ENCODE results near the gene BTBD10. TPM values are rescaled to one million over a fixed set of nuclear protein-coding genes. Genes with fewer than 3 reads are reported as not detected.
A peak's percentile ranks its signal among the peaks of the same experiment; 100 is the strongest.

The BTBD10 gene
- total and polyA plus RNA-seq, 2 experiments from 2014 or later: 20.2 to 30.1 TPM

DNA sequence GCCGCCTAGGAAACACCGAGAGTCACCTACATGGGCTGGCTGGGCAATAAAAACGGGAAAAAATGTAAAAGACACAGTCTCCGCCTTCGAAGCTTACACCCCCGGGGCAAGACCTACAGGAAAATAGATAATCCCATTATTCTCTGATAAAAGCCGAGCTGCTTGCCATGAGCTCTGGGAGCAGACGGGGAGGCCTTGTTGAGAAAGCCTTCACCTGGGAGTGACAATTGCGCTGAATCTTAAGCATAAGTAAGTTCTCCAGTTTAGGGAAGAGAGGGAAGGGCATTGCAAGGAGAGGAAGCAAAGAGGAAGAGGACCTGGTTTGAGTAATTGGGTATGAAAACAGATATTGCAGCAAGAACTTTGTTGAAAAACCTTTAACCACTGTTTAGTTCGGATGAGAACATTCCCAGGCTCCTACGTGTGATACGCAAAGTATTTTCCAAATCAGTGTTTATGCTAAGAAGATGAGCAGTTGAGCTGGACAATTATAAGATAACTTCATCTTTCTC lies 813 bp upstream of the BTBD10 start (continued):
- TF ChIP-seq, protein P1, sequence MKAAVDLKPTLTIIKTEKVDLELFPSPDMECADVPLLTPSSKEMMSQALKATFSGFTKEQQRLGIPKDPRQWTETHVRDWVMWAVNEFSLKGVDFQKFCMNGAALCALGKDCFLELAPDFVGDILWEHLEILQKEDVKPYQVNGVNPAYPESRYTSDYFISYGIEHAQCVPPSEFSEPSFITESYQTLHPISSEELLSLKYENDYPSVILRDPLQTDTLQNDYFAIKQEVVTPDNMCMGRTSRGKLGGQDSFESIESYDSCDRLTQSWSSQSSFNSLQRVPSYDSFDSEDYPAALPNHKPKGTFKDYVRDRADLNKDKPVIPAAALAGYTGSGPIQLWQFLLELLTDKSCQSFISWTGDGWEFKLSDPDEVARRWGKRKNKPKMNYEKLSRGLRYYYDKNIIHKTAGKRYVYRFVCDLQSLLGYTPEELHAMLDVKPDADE (IDR thresholded peaks at IDR 0.05): no peak
- TF ChIP-seq EZH2phosphoT487 (IDR thresholded peaks at IDR 0.05; ENCODE audit: unreplicated experiment): no peak

DNA sequence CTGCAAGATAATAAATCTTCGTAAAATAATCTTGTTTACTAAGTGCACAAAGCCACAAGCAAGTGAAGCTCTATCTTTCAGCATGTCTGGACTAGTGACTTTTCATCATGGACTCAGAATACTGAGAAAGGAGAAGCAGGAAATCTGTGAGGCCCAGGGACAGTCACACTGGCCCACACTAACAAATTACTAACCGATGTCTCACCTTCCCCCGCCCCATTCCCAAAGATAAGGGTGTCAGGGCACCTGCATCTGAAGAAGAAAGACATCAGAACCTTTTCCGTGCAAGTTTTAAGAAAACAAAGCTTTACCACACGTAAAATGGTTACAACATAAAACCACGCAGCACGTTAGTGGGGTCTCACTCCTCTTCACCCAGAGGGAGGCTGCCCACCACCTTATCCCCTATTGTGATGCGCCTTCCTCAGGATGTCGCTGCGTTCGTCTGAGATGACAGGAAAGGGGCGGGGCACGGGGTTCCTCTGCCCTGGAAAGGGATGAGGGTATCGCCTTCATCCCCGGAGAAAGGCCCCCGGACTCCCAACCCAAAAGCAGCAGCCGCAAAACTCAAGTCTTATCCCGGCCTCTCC lies 616 bp downstream of the BTBD10 start:
- Histone ChIP-seq H3K36me3 (ENCODE audit: insufficient read depth) (no peaks in the 10 kb centered on the region), H3K4me1 (ENCODE audit: insufficient read depth) (peaks cover 18% of the 10 kb centered on the region; the same call in 1 of the 2 replicates), H4K20me1 (replicated peaks; ENCODE audit: insufficient read depth) (0 out of 2 replicates have a peak, but pooled peaks cover 4% of the 10 kb centered on the region), H3K27me3 (ENCODE audit: insufficient read depth) (no peaks in the 10 kb centered on the region), H2AFZ (peak overlapping the region; percentile 86), H3K4me3 (peak overlapping the region; percentile 88), H3K27ac (ENCODE audit: low read depth) (0 out of 2 replicates have a peak overlapping the region, but pooled peaks have one; percentile 78), H3F3A (replicated peaks; ENCODE audit: low read depth) (no peaks in the 10 kb centered on the region), H3K4me2 (peak overlapping the region; percentile 82), H3K9me2 (ENCODE audit: insufficient read depth) (no peaks in the 10 kb centered on the region), H3K79me2 (replicated peaks; ENCODE audit: insufficient read depth) (peaks cover 47% of the 10 kb centered on the region)
- Mint-ChIP-seq H3K9me3 (no peaks in the 10 kb centered on the region; the same call in 2 of the 3 replicates), H3K4me1 (peaks cover 23% of the 10 kb centered on the region), H3K36me3 (ENCODE audit: low read depth) (no peaks in the 10 kb centered on the region), H3K4me3 (peak overlapping the region; percentile 98), H3K27ac (peak overlapping the region; percentile 95), H3K27me3 (ENCODE audit: insufficient read depth, low read depth, poor library complexity) (peaks cover 13% of the 10 kb centered on the region)
- ATAC-seq (peak; percentile 80), DNase-seq (ENCODE audit: low spot score) (peak; percentile 86)
- TF ChIP-seq, protein P2, sequence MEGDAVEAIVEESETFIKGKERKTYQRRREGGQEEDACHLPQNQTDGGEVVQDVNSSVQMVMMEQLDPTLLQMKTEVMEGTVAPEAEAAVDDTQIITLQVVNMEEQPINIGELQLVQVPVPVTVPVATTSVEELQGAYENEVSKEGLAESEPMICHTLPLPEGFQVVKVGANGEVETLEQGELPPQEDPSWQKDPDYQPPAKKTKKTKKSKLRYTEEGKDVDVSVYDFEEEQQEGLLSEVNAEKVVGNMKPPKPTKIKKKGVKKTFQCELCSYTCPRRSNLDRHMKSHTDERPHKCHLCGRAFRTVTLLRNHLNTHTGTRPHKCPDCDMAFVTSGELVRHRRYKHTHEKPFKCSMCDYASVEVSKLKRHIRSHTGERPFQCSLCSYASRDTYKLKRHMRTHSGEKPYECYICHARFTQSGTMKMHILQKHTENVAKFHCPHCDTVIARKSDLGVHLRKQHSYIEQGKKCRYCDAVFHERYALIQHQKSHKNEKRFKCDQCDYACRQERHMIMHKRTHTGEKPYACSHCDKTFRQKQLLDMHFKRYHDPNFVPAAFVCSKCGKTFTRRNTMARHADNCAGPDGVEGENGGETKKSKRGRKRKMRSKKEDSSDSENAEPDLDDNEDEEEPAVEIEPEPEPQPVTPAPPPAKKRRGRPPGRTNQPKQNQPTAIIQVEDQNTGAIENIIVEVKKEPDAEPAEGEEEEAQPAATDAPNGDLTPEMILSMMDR (conservative IDR thresholded peaks at IDR 0.05; ENCODE audit: low read depth in 2 of 2): no peak; a peak in 1 of 4 replicates
- TF ChIP-seq EZH2phosphoT487 (IDR thresholded peaks at IDR 0.05; ENCODE audit: unreplicated experiment) (no peak), CREB1 (CRISPR knock-in tag; IDR thresholded peaks at IDR 0.05; ENCODE audit: low read depth) (no peak), ZNF114 (CRISPR knock-in tag; IDR thresholded peaks at IDR 0.05) (no peak), POLR2AphosphoS5 (IDR thresholded peaks at IDR 0.05; ENCODE audit: low read depth) (no peak), JUNB (IDR thresholded peaks at IDR 0.05; ENCODE audit: unreplicated experiment) (no peak)
- TF ChIP-seq, protein P3, sequence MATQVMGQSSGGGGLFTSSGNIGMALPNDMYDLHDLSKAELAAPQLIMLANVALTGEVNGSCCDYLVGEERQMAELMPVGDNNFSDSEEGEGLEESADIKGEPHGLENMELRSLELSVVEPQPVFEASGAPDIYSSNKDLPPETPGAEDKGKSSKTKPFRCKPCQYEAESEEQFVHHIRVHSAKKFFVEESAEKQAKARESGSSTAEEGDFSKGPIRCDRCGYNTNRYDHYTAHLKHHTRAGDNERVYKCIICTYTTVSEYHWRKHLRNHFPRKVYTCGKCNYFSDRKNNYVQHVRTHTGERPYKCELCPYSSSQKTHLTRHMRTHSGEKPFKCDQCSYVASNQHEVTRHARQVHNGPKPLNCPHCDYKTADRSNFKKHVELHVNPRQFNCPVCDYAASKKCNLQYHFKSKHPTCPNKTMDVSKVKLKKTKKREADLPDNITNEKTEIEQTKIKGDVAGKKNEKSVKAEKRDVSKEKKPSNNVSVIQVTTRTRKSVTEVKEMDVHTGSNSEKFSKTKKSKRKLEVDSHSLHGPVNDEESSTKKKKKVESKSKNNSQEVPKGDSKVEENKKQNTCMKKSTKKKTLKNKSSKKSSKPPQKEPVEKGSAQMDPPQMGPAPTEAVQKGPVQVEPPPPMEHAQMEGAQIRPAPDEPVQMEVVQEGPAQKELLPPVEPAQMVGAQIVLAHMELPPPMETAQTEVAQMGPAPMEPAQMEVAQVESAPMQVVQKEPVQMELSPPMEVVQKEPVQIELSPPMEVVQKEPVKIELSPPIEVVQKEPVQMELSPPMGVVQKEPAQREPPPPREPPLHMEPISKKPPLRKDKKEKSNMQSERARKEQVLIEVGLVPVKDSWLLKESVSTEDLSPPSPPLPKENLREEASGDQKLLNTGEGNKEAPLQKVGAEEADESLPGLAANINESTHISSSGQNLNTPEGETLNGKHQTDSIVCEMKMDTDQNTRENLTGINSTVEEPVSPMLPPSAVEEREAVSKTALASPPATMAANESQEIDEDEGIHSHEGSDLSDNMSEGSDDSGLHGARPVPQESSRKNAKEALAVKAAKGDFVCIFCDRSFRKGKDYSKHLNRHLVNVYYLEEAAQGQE (IDR thresholded peaks at IDR 0.05; ENCODE audit: unreplicated experiment): no peak
- TF ChIP-seq, protein P1 (IDR thresholded peaks at IDR 0.05): no peak
- TF ChIP-seq, protein P4, sequence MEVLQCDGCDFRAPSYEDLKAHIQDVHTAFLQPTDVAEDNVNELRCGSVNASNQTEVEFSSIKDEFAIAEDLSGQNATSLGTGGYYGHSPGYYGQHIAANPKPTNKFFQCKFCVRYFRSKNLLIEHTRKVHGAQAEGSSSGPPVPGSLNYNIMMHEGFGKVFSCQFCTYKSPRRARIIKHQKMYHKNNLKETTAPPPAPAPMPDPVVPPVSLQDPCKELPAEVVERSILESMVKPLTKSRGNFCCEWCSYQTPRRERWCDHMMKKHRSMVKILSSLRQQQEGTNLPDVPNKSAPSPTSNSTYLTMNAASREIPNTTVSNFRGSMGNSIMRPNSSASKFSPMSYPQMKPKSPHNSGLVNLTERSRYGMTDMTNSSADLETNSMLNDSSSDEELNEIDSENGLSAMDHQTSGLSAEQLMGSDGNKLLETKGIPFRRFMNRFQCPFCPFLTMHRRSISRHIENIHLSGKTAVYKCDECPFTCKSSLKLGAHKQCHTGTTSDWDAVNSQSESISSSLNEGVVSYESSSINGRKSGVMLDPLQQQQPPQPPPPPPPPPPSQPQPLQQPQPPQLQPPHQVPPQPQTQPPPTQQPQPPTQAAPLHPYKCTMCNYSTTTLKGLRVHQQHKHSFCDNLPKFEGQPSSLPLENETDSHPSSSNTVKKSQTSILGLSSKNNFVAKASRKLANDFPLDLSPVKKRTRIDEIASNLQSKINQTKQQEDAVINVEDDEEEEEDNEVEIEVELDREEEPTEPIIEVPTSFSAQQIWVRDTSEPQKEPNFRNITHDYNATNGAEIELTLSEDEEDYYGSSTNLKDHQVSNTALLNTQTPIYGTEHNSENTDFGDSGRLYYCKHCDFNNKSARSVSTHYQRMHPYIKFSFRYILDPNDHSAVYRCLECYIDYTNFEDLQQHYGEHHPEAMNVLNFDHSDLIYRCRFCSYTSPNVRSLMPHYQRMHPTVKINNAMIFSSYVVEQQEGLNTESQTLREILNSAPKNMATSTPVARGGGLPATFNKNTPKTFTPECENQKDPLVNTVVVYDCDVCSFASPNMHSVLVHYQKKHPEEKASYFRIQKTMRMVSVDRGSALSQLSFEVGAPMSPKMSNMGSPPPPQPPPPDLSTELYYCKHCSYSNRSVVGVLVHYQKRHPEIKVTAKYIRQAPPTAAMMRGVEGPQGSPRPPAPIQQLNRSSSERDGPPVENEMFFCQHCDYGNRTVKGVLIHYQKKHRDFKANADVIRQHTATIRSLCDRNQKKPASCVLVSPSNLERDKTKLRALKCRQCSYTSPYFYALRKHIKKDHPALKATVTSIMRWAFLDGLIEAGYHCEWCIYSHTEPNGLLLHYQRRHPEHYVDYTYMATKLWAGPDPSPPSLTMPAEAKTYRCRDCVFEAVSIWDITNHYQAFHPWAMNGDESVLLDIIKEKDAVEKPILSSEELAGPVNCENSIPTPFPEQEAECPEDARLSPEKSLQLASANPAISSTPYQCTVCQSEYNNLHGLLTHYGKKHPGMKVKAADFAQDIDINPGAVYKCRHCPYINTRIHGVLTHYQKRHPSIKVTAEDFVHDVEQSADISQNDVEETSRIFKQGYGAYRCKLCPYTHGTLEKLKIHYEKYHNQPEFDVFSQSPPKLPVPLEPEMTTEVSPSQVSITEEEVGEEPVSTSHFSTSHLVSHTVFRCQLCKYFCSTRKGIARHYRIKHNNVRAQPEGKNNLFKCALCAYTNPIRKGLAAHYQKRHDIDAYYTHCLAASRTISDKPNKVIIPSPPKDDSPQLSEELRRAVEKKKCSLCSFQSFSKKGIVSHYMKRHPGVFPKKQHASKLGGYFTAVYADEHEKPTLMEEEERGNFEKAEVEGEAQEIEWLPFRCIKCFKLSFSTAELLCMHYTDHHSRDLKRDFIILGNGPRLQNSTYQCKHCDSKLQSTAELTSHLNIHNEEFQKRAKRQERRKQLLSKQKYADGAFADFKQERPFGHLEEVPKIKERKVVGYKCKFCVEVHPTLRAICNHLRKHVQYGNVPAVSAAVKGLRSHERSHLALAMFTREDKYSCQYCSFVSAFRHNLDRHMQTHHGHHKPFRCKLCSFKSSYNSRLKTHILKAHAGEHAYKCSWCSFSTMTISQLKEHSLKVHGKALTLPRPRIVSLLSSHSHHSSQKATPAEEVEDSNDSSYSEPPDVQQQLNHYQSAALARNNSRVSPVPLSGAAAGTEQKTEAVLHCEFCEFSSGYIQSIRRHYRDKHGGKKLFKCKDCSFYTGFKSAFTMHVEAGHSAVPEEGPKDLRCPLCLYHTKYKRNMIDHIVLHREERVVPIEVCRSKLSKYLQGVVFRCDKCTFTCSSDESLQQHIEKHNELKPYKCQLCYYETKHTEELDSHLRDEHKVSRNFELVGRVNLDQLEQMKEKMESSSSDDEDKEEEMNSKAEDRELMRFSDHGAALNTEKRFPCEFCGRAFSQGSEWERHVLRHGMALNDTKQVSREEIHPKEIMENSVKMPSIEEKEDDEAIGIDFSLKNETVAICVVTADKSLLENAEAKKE (CRISPR knock-in tag; IDR thresholded peaks at IDR 0.05): no peak
